ENCODE measurements around the gene MED25.

The MED25 gene

GRCh38 chr19:49871349-49871985, 53.4 kb downstream of the MED25 start:
- H3K4me1 Mint-ChIP-seq (ENCODE audit: low read depth): peaks cover 43% of the 10 kb centered on the region
- H3K36me3 Mint-ChIP-seq (ENCODE audit: low read depth): peaks cover 50% of the 10 kb centered on the region
- H3K4me3 Mint-ChIP-seq: no peak overlapping the region
- no peaks in the 10 kb centered on the region for H3K27me3 Mint-ChIP-seq
- no peak for DNase-seq
- H3K27ac Mint-ChIP-seq: peak overlapping the region; percentile 84
- H3K9me3 Mint-ChIP-seq: no peaks in the 10 kb centered on the region

GRCh38 chr19:49872245-49873128, 54.4 kb downstream of the MED25 start:
- Mint-ChIP-seq H3K4me3 (no peak overlapping the region), H3K36me3 (ENCODE audit: low read depth) (peaks cover 43% of the 10 kb centered on the region), H3K4me1 (ENCODE audit: low read depth) (peaks cover 38% of the 10 kb centered on the region), H3K9me3 (no peaks in the 10 kb centered on the region), H3K27ac (peak overlapping the region; percentile 84), H3K27me3 (no peaks in the 10 kb centered on the region)
- no peak for DNase-seq

GRCh38 chr19:49873129-49873521, 55.0 kb downstream of the MED25 start:
- peak overlapping the region; percentile 18 for H3K27ac Mint-ChIP-seq
- no peak overlapping the region for H3K4me3 Mint-ChIP-seq
- no peaks in the 10 kb centered on the region for H3K9me3 Mint-ChIP-seq
- peaks cover 43% of the 10 kb centered on the region for H3K36me3 Mint-ChIP-seq (ENCODE audit: low read depth)
- no peak for DNase-seq
- H3K27me3 Mint-ChIP-seq: no peaks in the 10 kb centered on the region
- peaks cover 40% of the 10 kb centered on the region for H3K4me1 Mint-ChIP-seq (ENCODE audit: low read depth)

- Mint-ChIP-seq H3K27me3 (no peaks in the 10 kb centered on the region), H3K9me3 (no peaks in the 10 kb centered on the region), H3K36me3 (ENCODE audit: low read depth) (peaks cover 47% of the 10 kb centered on the region), H3K4me1 (ENCODE audit: low read depth) (peaks cover 48% of the 10 kb centered on the region), H3K4me3 (peak overlapping the region; percentile 15), H3K27ac (no peak overlapping the region)
- DNase-seq: no peak
Observed at GRCh38 chr19:49873834-49874233, 55.7 kb downstream of the MED25 start.

- Mint-ChIP-seq H3K4me1 (ENCODE audit: low read depth) (peaks cover 55% of the 10 kb centered on the region), H3K4me3 (peak overlapping the region; percentile 6), H3K9me3 (no peaks in the 10 kb centered on the region), H3K36me3 (ENCODE audit: low read depth) (peaks cover 54% of the 10 kb centered on the region), H3K27me3 (no peaks in the 10 kb centered on the region), H3K27ac (no peak overlapping the region)
- DNase-seq: no peak
Observed at GRCh38 chr19:49874503-49875157, 56.5 kb downstream of the MED25 start.

- Mint-ChIP-seq H3K36me3 (ENCODE audit: low read depth) (peaks cover 57% of the 10 kb centered on the region), H3K27me3 (no peaks in the 10 kb centered on the region), H3K27ac (no peak overlapping the region), H3K4me1 (ENCODE audit: low read depth) (peaks cover 54% of the 10 kb centered on the region), H3K9me3 (no peaks in the 10 kb centered on the region), H3K4me3 (no peak overlapping the region)
- no peak for DNase-seq
Observed at GRCh38 chr19:49875177-49875576, 57.1 kb downstream of the MED25 start.

- no peak overlapping the region for H3K27ac Mint-ChIP-seq
Observed at GRCh38 chr19:49875857-49876421, 57.9 kb downstream of the MED25 start.

GRCh38 chr19:49876422-49877019, 58.4 kb downstream of the MED25 start:
- H3K4me3 Mint-ChIP-seq: no peak overlapping the region
- H3K9me3 Mint-ChIP-seq: no peaks in the 10 kb centered on the region
- H3K4me1 Mint-ChIP-seq (ENCODE audit: low read depth): peaks cover 48% of the 10 kb centered on the region
- peaks cover 59% of the 10 kb centered on the region for H3K36me3 Mint-ChIP-seq (ENCODE audit: low read depth)
- no peak overlapping the region for H3K27ac Mint-ChIP-seq
- peak; percentile 98 for DNase-seq
- no peaks in the 10 kb centered on the region for H3K27me3 Mint-ChIP-seq

More at GRCh38 chr19:49875857-49876421, 57.9 kb downstream of the MED25 start:
- Mint-ChIP-seq H3K27me3 (no peaks in the 10 kb centered on the region), H3K9me3 (no peaks in the 10 kb centered on the region), H3K4me3 (no peak overlapping the region), H3K36me3 (ENCODE audit: low read depth) (peaks cover 58% of the 10 kb centered on the region), H3K4me1 (ENCODE audit: low read depth) (peaks cover 48% of the 10 kb centered on the region)
- DNase-seq: peak; percentile 80

GRCh38 chr19:49877020-49877878, 59.2 kb downstream of the MED25 start, which contains the start of the genes AKT1S1 and TBC1D17:
AKT1S1 (minus strand) TSS chr19:49877355; CDS start chr19:49873295, 4,060 bp downstream.
TBC1D17 (plus strand) TSS chr19:49877702; CDS start chr19:49877724, 22 bp downstream.
- no peak within 1 kb of the TSS for H3K4me3 Mint-ChIP-seq
- peaks cover 41% of the 10 kb centered on the region for H3K4me1 Mint-ChIP-seq (ENCODE audit: low read depth)
- H3K27ac Mint-ChIP-seq: no peak within 1 kb of the TSS
- H3K36me3 Mint-ChIP-seq (ENCODE audit: low read depth): peaks cover 57% of the 10 kb centered on the region
- no peaks in the 10 kb centered on the region for H3K27me3 Mint-ChIP-seq
- no peaks in the 10 kb centered on the region for H3K9me3 Mint-ChIP-seq
- peak; percentile 95 for DNase-seq

GRCh38 chr19:49877879-49878743, 60.0 kb downstream of the MED25 start:
- no peak overlapping the region for H3K4me3 Mint-ChIP-seq
- no peaks in the 10 kb centered on the region for H3K9me3 Mint-ChIP-seq
- H3K4me1 Mint-ChIP-seq (ENCODE audit: low read depth): peaks cover 38% of the 10 kb centered on the region
- DNase-seq: peak; percentile 99
- H3K36me3 Mint-ChIP-seq (ENCODE audit: low read depth): peaks cover 61% of the 10 kb centered on the region
- no peak overlapping the region for H3K27ac Mint-ChIP-seq
- no peaks in the 10 kb centered on the region for H3K27me3 Mint-ChIP-seq

- H3K27ac Mint-ChIP-seq: no peak overlapping the region
- H3K4me1 Mint-ChIP-seq (ENCODE audit: low read depth): peaks cover 36% of the 10 kb centered on the region
- no peaks in the 10 kb centered on the region for H3K9me3 Mint-ChIP-seq
- no peak for DNase-seq
- H3K27me3 Mint-ChIP-seq: no peaks in the 10 kb centered on the region
- H3K36me3 Mint-ChIP-seq (ENCODE audit: low read depth): peaks cover 63% of the 10 kb centered on the region
- no peak overlapping the region for H3K4me3 Mint-ChIP-seq
Observed at GRCh38 chr19:49878744-49879070, 60.6 kb downstream of the MED25 start.

GRCh38 chr19:49879243-49879963, 61.3 kb downstream of the MED25 start:
- Mint-ChIP-seq H3K27ac (no peak overlapping the region), H3K36me3 (ENCODE audit: low read depth) (peaks cover 63% of the 10 kb centered on the region), H3K9me3 (no peaks in the 10 kb centered on the region), H3K4me3 (no peak overlapping the region), H3K27me3 (no peaks in the 10 kb centered on the region), H3K4me1 (ENCODE audit: low read depth) (peaks cover 33% of the 10 kb centered on the region)
- DNase-seq: no peak
